SK-N-SH (cell line): ENCODE results near the gene MIPEP.

Source experiments
- JUND ChIP-seq: IDR thresholded peaks from 2 replicates; pipeline ENCODE4 v1.4.0; 2012
- MXI1 ChIP-seq: IDR thresholded peaks from 2 replicates; pipeline ENCODE4 v1.6.1; 2012; ENCODE audit warnings: mild to moderate bottlenecking, low read depth, low read length, improper control_type of control experiment
- SMC3 ChIP-seq: IDR thresholded peaks from 2 replicates; pipeline ENCODE4 v1.6.1; 2012; ENCODE audit warnings: low read depth, low read length, improper control_type of control experiment
- USF1 ChIP-seq: IDR thresholded peaks from 2 replicates; pipeline ENCODE4 v1.4.0; 2012; ENCODE audit warnings: low read depth, borderline replicate concordance
- YY1 ChIP-seq: IDR thresholded peaks from 2 replicates; pipeline ENCODE4 v1.4.0; 2012; ENCODE audit warnings: low read depth, mild to moderate bottlenecking
- TF ChIP-seq, protein P1 (sequence below): IDR thresholded peaks from 2 replicates; pipeline ENCODE4 v1.4.0; 2012; ENCODE audit warnings: low read depth

- TF ChIP-seq MXI1 (no peak), SMC3 (no peak), JUND (no peak), YY1 (no peak), USF1 (no peak)
- TF ChIP-seq, protein P1, sequence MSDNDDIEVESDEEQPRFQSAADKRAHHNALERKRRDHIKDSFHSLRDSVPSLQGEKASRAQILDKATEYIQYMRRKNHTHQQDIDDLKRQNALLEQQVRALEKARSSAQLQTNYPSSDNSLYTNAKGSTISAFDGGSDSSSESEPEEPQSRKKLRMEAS = no peak
Observed at GRCh38 chr13:23710366-23710765, 178.8 kb downstream of the MIPEP start.
